GM12878 (cell line): Measurements from ENCODE around the gene ADH1C. TPM values are rescaled to one million over a fixed set of nuclear protein-coding genes. Genes with fewer than 3 reads are reported as not detected.

Experiments used
- ATAC-seq: fragments of 200-7000 bp; cut with Tn5 transposase; 3 replicates; pipeline ENCODE4 v1.9.1; 2020; ENCODE audit warnings: mild to moderate bottlenecking, moderate library complexity
- BruUV-seq: library from RNA; stranded (reverse); fragments of 400-500 nt; replicated peaks from 2 replicates; lab custom pipeline; 2021; lab: Mats Ljungman, UMichigan
- CTCF ChIA-PET: fragments of 300-600 bp; sonication (Branson Sonifier 250); formaldehyde crosslinking; extraction: SDS; loops from one replicate; lab custom pipeline; 2021; ENCODE audit warnings: inconsistent platforms; lab: Yijun Ruan, JAX
- POLR2A ChIA-PET: fragments of 350-600 bp; formaldehyde crosslinking; extraction: SDS; loops from one replicate; lab custom pipeline; 2021; ENCODE audit warnings: inconsistent platforms; lab: Charles Lee
- RAD21 ChIA-PET: fragments of 300-600 bp; sonication (Branson Sonifier 250); formaldehyde crosslinking; loops from one replicate; lab custom pipeline; 2023; ENCODE audit warnings: antibody characterized with exemption; ENCODE audit not compliant: unreplicated experiment; lab: Charles Lee
- SMC1A ChIA-PET: fragments of 300-600 bp; sonication (Branson Sonifier 250); formaldehyde crosslinking; loops from one replicate; lab custom pipeline; 2023; ENCODE audit not compliant: unreplicated experiment, uncharacterized antibody; lab: Charles Lee
- DNase-seq: peaks from one replicate; pipeline ENCODE4 v3.0.0-alpha.2; 2011; ENCODE audit warnings: low read depth, low spot score
- FAIRE-seq: peaks from 3 replicates; lab custom pipeline; 2011; peaks lifted over from hg19 to GRCh38; lab: Jason Lieb, UNC
- H2AFZ ChIP-seq: 2 replicates; pipeline ENCODE4 v1.6.0; 2011; ENCODE audit warnings: low read depth, low read length, control low read depth; ENCODE audit not compliant: control insufficient read depth
- H3K27ac ChIP-seq: 2 replicates; pipeline ENCODE4 v1.5.1; 2011; ENCODE audit warnings: control low read depth; ENCODE audit not compliant: control insufficient read depth, insufficient read depth
- H3K27me3 ChIP-seq, 2 experiments: replicated peaks in 1 of 2; 2 replicates each; pipeline versions ENCODE4 v1.6.0 to v1.6.1; 2011; ENCODE audit warnings: low read length in 1 of 2; ENCODE audit not compliant: control insufficient read depth in 2 of 2, insufficient read depth in 2 of 2
- H3K36me3 ChIP-seq, 2 experiments: 2 replicates each; pipeline ENCODE4 v1.5.1; 2011; ENCODE audit warnings: low read length in 1 of 2; ENCODE audit not compliant: control insufficient read depth in 2 of 2, insufficient read depth in 2 of 2
- H3K4me1 ChIP-seq: 2 replicates; pipeline ENCODE4 v1.6.1; 2011; ENCODE audit warnings: mild to moderate bottlenecking, low read length, moderate library complexity, mixed read lengths; ENCODE audit not compliant: control insufficient read depth, insufficient read depth
- H3K4me2 ChIP-seq: 2 replicates; pipeline ENCODE4 v1.6.0; 2011; ENCODE audit warnings: control low read depth; ENCODE audit not compliant: control insufficient read depth, insufficient read depth
- H3K4me3 ChIP-seq: fragments of 200-600 bp; sonication (generic); 2 replicates; pipeline ENCODE4 v1.5.1; 2016
- H3K79me2 ChIP-seq: 2 replicates; pipeline ENCODE4 v1.6.0; 2011; ENCODE audit warnings: low read length; ENCODE audit not compliant: control insufficient read depth, insufficient read depth
- H3K9ac ChIP-seq: 2 replicates; pipeline ENCODE4 v1.8.0; 2011; ENCODE audit warnings: low read length, control low read depth, mixed read lengths; ENCODE audit not compliant: control insufficient read depth, insufficient read depth
- H3K9me3 ChIP-seq: replicated peaks from 3 replicates; pipeline ENCODE4 v1.5.1; 2011; ENCODE audit warnings: mild to moderate bottlenecking, low read length; ENCODE audit not compliant: control insufficient read depth, insufficient read depth
- H4K20me1 ChIP-seq: 2 replicates; pipeline ENCODE4 v1.6.0; 2011; ENCODE audit not compliant: control insufficient read depth, insufficient read depth
- FOXM1 ChIP-seq: IDR thresholded peaks from 2 replicates; pipeline ENCODE4 v1.6.1; 2012; ENCODE audit warnings: low read depth, mild to moderate bottlenecking, inconsistent platforms, low read length, moderate library complexity
- MYB ChIP-seq: fragments of 150-350 bp; IDR thresholded peaks from 2 replicates; pipeline ENCODE4 v1.6.1; 2014; ENCODE audit warnings: mild to moderate bottlenecking, low read depth, low read length, borderline replicate concordance
- NBN ChIP-seq: fragments of 450-650 bp; IDR thresholded peaks from 2 replicates; pipeline ENCODE4 v1.6.1; 2016
- ZSCAN29 ChIP-seq: fragments of 450-650 bp; IDR thresholded peaks from 2 replicates; pipeline ENCODE4 v1.6.1; 2017; ENCODE audit warnings: mild to moderate bottlenecking, moderate library complexity
- WGBS: methylation state at CpG from one replicate; pipeline ENCODE4 v1.1.6; 2016; ENCODE audit warnings: low lambda C conversion rate; ENCODE audit not compliant: insufficient replicate concordance, insufficient coverage; ENCODE audit errors: missing lambda C conversion rate; 5-methylcytosine and 5-hydroxymethylcytosine counted together
- in situ Hi-C: fragments of 300-500 bp; cut with MboI; formaldehyde crosslinking; loops from 9 replicates; pipeline ENCODE4 v1.14.3; 2018; ENCODE audit warnings: mixed read lengths
- intact Hi-C: fragments of 100-400 bp; cut with micrococcal nuclease; formaldehyde crosslinking; loops from one replicate; pipeline ENCODE4 v1.14.2; 2022; ENCODE audit not compliant: unreplicated experiment
- polyA plus RNA-seq, 11 experiments: library from polyadenylated mRNA; depleted of rRNA in 4 of 11; unstranded in 6 of 11; stranded (reverse) in 5 of 11; fragments of >200 nt; fragmentation: Nextera tagmentation in 4 of 11; fragmentation: Illumina TruSeq in 1 of 11; extraction: Ambion mirVana in 4 of 11; extraction: Trizol in 1 of 11; gene quantifications; 1 replicate in 1 of 11; 2 replicates in 10 of 11; pipeline versions ENCODE4 v1.2.1 to v1.2.3, GENCODE V29; 2011 to 2016; ENCODE audit warnings: inconsistent platforms in 2 of 11, missing spikeins in 2 of 11, low read depth in 1 of 11
- total RNA-seq, 4 experiments: library from RNA; depleted of rRNA in 3 of 4; stranded (reverse); fragments of >200 nt in 3 of 4; fragmentation: Illumina TruSeq in 1 of 4; extraction: Trizol in 1 of 4; gene quantifications; 2 replicates each; pipeline versions ENCODE4 v1.2.1 to v1.2.3, GENCODE V29; 2013 to 2021
- TF ChIP-seq, protein P1 (sequence below): fragments of 150-350 bp; IDR thresholded peaks from 2 replicates; pipeline ENCODE4 v1.6.1; 2016; ENCODE audit warnings: low read depth, low read length
- TF ChIP-seq, protein P2 (sequence below): IDR thresholded peaks from 2 replicates; pipeline ENCODE4 v1.6.1; 2011; ENCODE audit warnings: borderline replicate concordance, low read depth, mild to moderate bottlenecking, moderate library complexity, low read length; ENCODE audit not compliant: insufficient read depth, poor library complexity, severe bottlenecking

Gene ADH1C
- total and polyA plus RNA-seq, 10 of the 15 experiments (the other 5 are each of a cell fraction or from before 2014, with no cell fraction given), result 0.04 to 1.1 (median 0.10) TPM; not detected in 3

DNA sequence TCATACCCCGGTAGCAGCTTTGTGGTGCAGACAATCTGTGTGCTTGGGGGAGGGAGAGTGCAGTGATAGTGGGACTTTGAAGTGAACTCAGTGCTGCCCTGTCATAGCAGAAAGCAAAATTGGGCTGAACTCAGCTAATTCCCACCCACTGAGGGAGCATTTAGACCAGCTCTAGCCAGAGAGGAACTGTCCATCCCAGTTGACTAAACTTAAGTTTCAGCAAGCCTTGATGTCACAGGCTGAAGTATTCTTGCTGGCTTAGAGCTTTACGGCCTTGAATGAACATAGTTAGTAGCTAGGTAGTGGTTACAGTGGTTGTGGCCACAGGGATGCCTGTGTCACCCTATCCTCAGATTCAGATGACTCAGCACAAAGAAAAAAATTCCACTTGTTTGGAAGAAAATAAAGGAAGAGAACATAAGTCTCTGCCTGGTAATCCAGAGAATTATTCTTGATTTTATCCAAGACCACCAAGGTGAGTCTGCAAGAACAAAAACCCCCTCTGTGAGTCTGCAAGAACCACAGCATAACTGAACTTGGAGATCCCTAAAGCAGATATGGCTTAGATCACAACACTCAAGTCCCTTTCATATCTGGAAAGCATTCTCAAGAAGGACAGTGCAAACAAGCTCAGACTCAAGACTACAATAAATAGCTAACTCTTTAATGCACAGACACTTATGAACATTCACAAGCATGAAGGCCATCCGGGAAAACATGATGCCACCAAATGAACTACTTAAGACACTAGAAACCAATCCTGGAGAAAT lies 43.2 kb upstream of the ADH1C start:
- DNase-seq (no peak), FAIRE-seq (no peak), ATAC-seq (peak; percentile 36; the same call in 2 of the 3 replicates)
- ChIA-PET CTCF (interaction anchor here (0.6 to 0.7 kb wide), 2 partner anchors 11 to 110 kb away, joined by 3 read pairs; no protein-coding TSS in a partner anchor), RAD21 (no interaction called here), POLR2A (no interaction called here), SMC1A (interaction anchor here (0.6 to 1.9 kb wide), 2 partner anchors 8 to 31 kb away, joined by 3 to 7 read pairs; no protein-coding TSS in a partner anchor)
- Histone ChIP-seq H2AFZ (no peak overlapping the region), H3K27ac (no peak overlapping the region), H3K4me2 (no peak overlapping the region), H3K36me3 (no peaks in the 10 kb centered on the region), H3K4me1 (no peaks in the 10 kb centered on the region), H3K4me3 (no peak overlapping the region), H3K79me2 (no peaks in the 10 kb centered on the region), H3K9me3 (no peaks in the 10 kb centered on the region), H4K20me1 (no peaks in the 10 kb centered on the region), H3K27me3 (no peaks in the 10 kb centered on the region), H3K9ac (no peak overlapping the region)
- intact Hi-C loops (no loop called here), in situ Hi-C loops (no loop called here)
- 44% methylated on average over 3 of the region's 3 CpGs for WGBS
- TF ChIP-seq MYB, result no peak
- TF ChIP-seq, protein P1, sequence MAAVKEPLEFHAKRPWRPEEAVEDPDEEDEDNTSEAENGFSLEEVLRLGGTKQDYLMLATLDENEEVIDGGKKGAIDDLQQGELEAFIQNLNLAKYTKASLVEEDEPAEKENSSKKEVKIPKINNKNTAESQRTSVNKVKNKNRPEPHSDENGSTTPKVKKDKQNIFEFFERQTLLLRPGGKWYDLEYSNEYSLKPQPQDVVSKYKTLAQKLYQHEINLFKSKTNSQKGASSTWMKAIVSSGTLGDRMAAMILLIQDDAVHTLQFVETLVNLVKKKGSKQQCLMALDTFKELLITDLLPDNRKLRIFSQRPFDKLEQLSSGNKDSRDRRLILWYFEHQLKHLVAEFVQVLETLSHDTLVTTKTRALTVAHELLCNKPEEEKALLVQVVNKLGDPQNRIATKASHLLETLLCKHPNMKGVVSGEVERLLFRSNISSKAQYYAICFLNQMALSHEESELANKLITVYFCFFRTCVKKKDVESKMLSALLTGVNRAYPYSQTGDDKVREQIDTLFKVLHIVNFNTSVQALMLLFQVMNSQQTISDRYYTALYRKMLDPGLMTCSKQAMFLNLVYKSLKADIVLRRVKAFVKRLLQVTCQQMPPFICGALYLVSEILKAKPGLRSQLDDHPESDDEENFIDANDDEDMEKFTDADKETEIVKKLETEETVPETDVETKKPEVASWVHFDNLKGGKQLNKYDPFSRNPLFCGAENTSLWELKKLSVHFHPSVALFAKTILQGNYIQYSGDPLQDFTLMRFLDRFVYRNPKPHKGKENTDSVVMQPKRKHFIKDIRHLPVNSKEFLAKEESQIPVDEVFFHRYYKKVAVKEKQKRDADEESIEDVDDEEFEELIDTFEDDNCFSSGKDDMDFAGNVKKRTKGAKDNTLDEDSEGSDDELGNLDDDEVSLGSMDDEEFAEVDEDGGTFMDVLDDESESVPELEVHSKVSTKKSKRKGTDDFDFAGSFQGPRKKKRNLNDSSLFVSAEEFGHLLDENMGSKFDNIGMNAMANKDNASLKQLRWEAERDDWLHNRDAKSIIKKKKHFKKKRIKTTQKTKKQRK, result no peak
- TF ChIP-seq, protein P2, sequence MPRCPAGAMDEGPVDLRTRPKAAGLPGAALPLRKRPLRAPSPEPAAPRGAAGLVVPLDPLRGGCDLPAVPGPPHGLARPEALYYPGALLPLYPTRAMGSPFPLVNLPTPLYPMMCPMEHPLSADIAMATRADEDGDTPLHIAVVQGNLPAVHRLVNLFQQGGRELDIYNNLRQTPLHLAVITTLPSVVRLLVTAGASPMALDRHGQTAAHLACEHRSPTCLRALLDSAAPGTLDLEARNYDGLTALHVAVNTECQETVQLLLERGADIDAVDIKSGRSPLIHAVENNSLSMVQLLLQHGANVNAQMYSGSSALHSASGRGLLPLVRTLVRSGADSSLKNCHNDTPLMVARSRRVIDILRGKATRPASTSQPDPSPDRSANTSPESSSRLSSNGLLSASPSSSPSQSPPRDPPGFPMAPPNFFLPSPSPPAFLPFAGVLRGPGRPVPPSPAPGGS, result no peak
- no peak for TF ChIP-seq ZSCAN29
- no peak for TF ChIP-seq FOXM1
- no peak for TF ChIP-seq NBN
- BruUV-seq, result no TSS peak
